HEK293T (cell line): ENCODE data around the gene PHF11.

Experiments
- ELF4 ChIP-seq: fragments of 450-650 bp; IDR thresholded peaks from 2 replicates; pipeline ENCODE4 v1.6.1; 2017; ENCODE audit warnings: antibody characterized with exemption
- FOXK2 ChIP-seq: fragments of 450-650 bp; IDR thresholded peaks from 2 replicates; pipeline ENCODE4 v1.6.1; 2016; ENCODE audit warnings: mild to moderate bottlenecking
- FOXM1 ChIP-seq: fragments of 450-650 bp; IDR thresholded peaks from 2 replicates; pipeline ENCODE4 v1.6.1; 2017; ENCODE audit warnings: mild to moderate bottlenecking, borderline replicate concordance
- HDGF ChIP-seq: fragments of 450-650 bp; IDR thresholded peaks from 2 replicates; pipeline ENCODE4 v1.6.1; 2017; ENCODE audit warnings: antibody characterized with exemption, borderline replicate concordance
- LEF1 ChIP-seq: fragments of 450-650 bp; IDR thresholded peaks from 2 replicates; pipeline ENCODE4 v1.6.1; 2017; ENCODE audit warnings: mild to moderate bottlenecking, borderline replicate concordance
- NFRKB ChIP-seq: fragments of 450-650 bp; IDR thresholded peaks from 2 replicates; pipeline ENCODE4 v1.6.1; 2016; ENCODE audit warnings: mild to moderate bottlenecking, moderate library complexity
- SP1 ChIP-seq: fragments of 450-650 bp; IDR thresholded peaks from 2 replicates; pipeline ENCODE4 v1.6.1; 2017
- SUZ12 ChIP-seq: fragments of 450-650 bp; IDR thresholded peaks from 2 replicates; pipeline ENCODE4 v1.6.1; 2016; ENCODE audit warnings: mild to moderate bottlenecking
- TF ChIP-seq, protein P1 (sequence below): fragments of 450-650 bp; IDR thresholded peaks from 2 replicates; pipeline ENCODE4 v1.6.1; 2016

DNA sequence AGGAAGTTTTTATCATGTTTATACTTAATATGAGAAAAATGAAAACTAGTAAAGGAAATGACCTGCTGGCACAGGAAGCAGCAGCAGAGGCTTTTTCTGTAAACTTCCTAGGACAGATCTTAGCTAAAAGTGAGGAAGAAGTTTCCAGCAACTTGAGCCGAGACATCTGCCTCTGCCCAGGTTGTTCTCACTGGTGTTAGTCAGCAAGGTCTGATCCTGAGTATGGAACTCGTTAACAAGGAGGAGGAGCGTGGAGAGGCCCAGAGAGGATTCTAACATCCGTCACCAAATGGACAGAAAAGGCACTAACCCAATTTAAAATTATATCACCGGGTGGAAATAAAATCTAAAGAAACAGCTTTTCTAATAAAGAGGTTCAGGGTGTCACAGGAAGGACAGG, 43.6 kb downstream of the PHF11 start:
- TF ChIP-seq FOXK2 = no peak
- TF ChIP-seq, protein P1, sequence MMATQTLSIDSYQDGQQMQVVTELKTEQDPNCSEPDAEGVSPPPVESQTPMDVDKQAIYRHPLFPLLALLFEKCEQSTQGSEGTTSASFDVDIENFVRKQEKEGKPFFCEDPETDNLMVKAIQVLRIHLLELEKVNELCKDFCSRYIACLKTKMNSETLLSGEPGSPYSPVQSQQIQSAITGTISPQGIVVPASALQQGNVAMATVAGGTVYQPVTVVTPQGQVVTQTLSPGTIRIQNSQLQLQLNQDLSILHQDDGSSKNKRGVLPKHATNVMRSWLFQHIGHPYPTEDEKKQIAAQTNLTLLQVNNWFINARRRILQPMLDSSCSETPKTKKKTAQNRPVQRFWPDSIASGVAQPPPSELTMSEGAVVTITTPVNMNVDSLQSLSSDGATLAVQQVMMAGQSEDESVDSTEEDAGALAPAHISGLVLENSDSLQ = no peak
- TF ChIP-seq FOXM1 = no peak
- TF ChIP-seq NFRKB = no peak
- TF ChIP-seq HDGF = no peak
- TF ChIP-seq SUZ12 = no peak
- TF ChIP-seq LEF1 = no peak
- TF ChIP-seq ELF4 = no peak
- no peak for TF ChIP-seq SP1
